Heart right ventricle (tissue), 16 donors: ENCODE measurements around the gene SV2C. TPM values are rescaled to one million over a fixed set of nuclear protein-coding genes. Genes with fewer than 3 reads are reported as not detected.

Source experiments
- ATAC-seq, 8 donors: fragments of 200-7000 bp; cut with Tn5 transposase; one replicate each; pipeline ENCODE4 v1.9.1; 2020; ENCODE audit warnings: mild to moderate bottlenecking in 8 of 8, moderate library complexity in 8 of 8, moderate number of reproducible peaks in 1 of 8
- DNase-seq, 2 donors: peaks; one replicate each; pipeline ENCODE4 v3.0.0-alpha.2; 2020
- H3K27ac ChIP-seq, 10 donors: fragments of 200-600 bp; sonication (generic) in 2 of 10; one replicate each; pipeline versions ENCODE4 v1.5.0 to v1.8.0; 2020 to 2022; ENCODE audit warnings: mild to moderate bottlenecking in 3 of 10
- H3K27me3 ChIP-seq, 7 donors: fragments of 200-600 bp; one replicate each; pipeline ENCODE4 v1.8.0; 2021 to 2022; ENCODE audit warnings: mild to moderate bottlenecking in 2 of 7
- H3K36me3 ChIP-seq, 9 donors: fragments of 200-600 bp; sonication (generic) in 1 of 9; one replicate each; pipeline versions ENCODE4 v1.5.0 to v1.8.0; 2020 to 2022; ENCODE audit warnings: mild to moderate bottlenecking in 2 of 9
- H3K4me1 ChIP-seq, 9 donors: fragments of 200-600 bp; sonication (generic) in 1 of 9; one replicate each; pipeline versions ENCODE4 v1.5.0 to v1.8.0; 2020 to 2022; ENCODE audit warnings: mild to moderate bottlenecking in 4 of 9
- H3K4me3 ChIP-seq, 10 donors: fragments of 200-600 bp; sonication (generic) in 2 of 10; one replicate each; pipeline versions ENCODE4 v1.5.0 to v1.8.0; 2020 to 2022; ENCODE audit warnings: mild to moderate bottlenecking in 7 of 10, moderate library complexity in 2 of 10
- H3K9me3 ChIP-seq, 11 donors: fragments of 200-600 bp in 10 of 11; sonication (generic) in 2 of 11; one replicate each; pipeline versions ENCODE4 v1.5.0 to v1.8.0; 2013 to 2022; ENCODE audit warnings: mild to moderate bottlenecking in 2 of 11, control low read depth in 1 of 11, moderate library complexity in 1 of 11
- CTCF ChIP-seq, 9 donors: fragments of 200-600 bp; sonication (generic) in 2 of 9; IDR thresholded peaks; one replicate each; pipeline versions ENCODE4 v1.5.0 to v1.8.0; 2021 to 2022; ENCODE audit warnings: antibody characterized with exemption in 9 of 9, mild to moderate bottlenecking in 5 of 9, moderate library complexity in 1 of 9
- WGBS, 2 donors: extraction: QIAGEN DNeasy Blood & Tissue Kit; methylation state at CpG; one replicate each; pipeline ENCODE4 v1.1.7; 2013; ENCODE audit warnings: inconsistent platforms in 1 of 2; 5-methylcytosine and 5-hydroxymethylcytosine counted together
- intact Hi-C, 10 donors: fragments of 100-400 bp; cut with DNase I; formaldehyde crosslinking; loops; one replicate each; pipeline versions ENCODE4 v1.11.1 to v1.14.2; 2022
- polyA plus RNA-seq, 2 donors: library from polyadenylated mRNA; stranded (reverse); fragments of 200-250 nt; gene quantifications; one replicate each; pipeline ENCODE4 v1.2.3, GENCODE V29; 2013
- total RNA-seq, 10 donors: library from RNA; stranded (reverse); fragmentation: NEBNext Ultra II Directional in 3 of 10; extraction: Animal tissue kit (Norgen Biotek cat#: 25700) in 3 of 10; gene quantifications; one replicate each; pipeline versions ENCODE4 v1.2.1 to v1.2.4, GENCODE V29; 2021 to 2023
- donor health status: Arrhythmogenic right ventricular cardiomyopathy.
- donor health status: ischemic (EF 13 %, LVEDD 7.1; RV severe dilation, severe dysfunction).
- donor health status: healthy with polysubstance abuse.
- donor health status: DM: no; HTN: yes; CAD: no.
- donor health status: DM: no; HTN: no; CAD: no.
- donor health status: ischemic (EF 25% LVEDD 6.9; RV normal size, moderate dysfunction).
- donor health status: ischemic (EF 25% LVEDD 5.7; RV mildly dilated, moderate dysfunction).
- donor health status: healthy.
- donor health status: DM: yes; HTN: yes; CAD: no.
- donor health status: Ischemic cardiomyopathy.
- donor health status: ischemic (EF 35%, LVEDD 5.7; RV mildly dilated, moderate dysfunction).
- donor health status: nonischemic (EF 11% LVEDD 7.7; RV severe dilation, severe dysfunction).
- donor health status: DM: yes; HTN: yes; CAD: no.
- donor health status: PGD.
- donor health status: ischemic (EF 29% LVEDD 5.4; RV normal size, mild dysfunction).
- donor health status: nonischemic (EF 23%, LVEDD 6.1; RV moderate dilation, normal function).

The SV2C gene
- total and polyA plus RNA-seq, 12 donors: 0.09 to 1.2 (median 0.24) TPM; not detected in 4

- DNase-seq: no peak
- peak in 6 of 8 donors; percentile 19 to 53 (median 40) for ATAC-seq
- TF ChIP-seq CTCF (IDR thresholded peaks at IDR 0.05): peak in 7 of 9 donors; percentile 31 to 49 (median 39)
- Histone ChIP-seq H3K27me3 (no peaks in the 10 kb centered on the region), H3K4me1 (peaks cover 0 to 20% (median 0%) of the 10 kb centered on the region in 9 donors), H3K36me3 (no peaks in the 10 kb centered on the region), H3K9me3 (no peaks in the 10 kb centered on the region), H3K27ac (no peak overlapping the region), H3K4me3 (no peak overlapping the region)
- 0% methylated on average over 1 of the region's 1 CpG for WGBS, 2 donors
- intact Hi-C loops: no loop called here
These were observed 254.8 kb downstream of the SV2C start for GRCh38 chr5:76337953-76338451.

- no peak overlapping the region for H3K4me3 ChIP-seq
- H3K27ac ChIP-seq: no peak overlapping the region
- H3K4me1 ChIP-seq: peaks cover 0 to 20% (median 0%) of the 10 kb centered on the region in 9 donors
- intact Hi-C loops: no loop called here
- no peak for TF ChIP-seq CTCF (IDR thresholded peaks at IDR 0.05)
- DNase-seq: no peak
- H3K9me3 ChIP-seq: no peaks in the 10 kb centered on the region
- no peaks in the 10 kb centered on the region for H3K27me3 ChIP-seq
- WGBS, 2 donors: 82% methylated on average over 3 of the region's 3 CpGs
- no peak for ATAC-seq
- H3K36me3 ChIP-seq: no peaks in the 10 kb centered on the region
These were observed 256.7 kb downstream of the SV2C start for GRCh38 chr5:76339919-76340318.

GRCh38 chr5:76341651-76342334, 258.6 kb downstream of the SV2C start:
- 65 to 71% methylated on average over 7 of the region's 7 CpGs for WGBS, 2 donors

GRCh38 chr5:76342474-76342873, 259.3 kb downstream of the SV2C start:
- H3K4me3 ChIP-seq: no peak overlapping the region
- no peaks in the 10 kb centered on the region for H3K36me3 ChIP-seq
- no peak for DNase-seq
- no peak for ATAC-seq
- intact Hi-C loops: no loop called here
- H3K4me1 ChIP-seq: peaks cover 0 to 19% (median 0%) of the 10 kb centered on the region in 9 donors
- no peaks in the 10 kb centered on the region for H3K9me3 ChIP-seq
- H3K27me3 ChIP-seq: no peaks in the 10 kb centered on the region
- H3K27ac ChIP-seq: no peak overlapping the region
- 68 to 76% methylated on average over 1 of the region's 1 CpG for WGBS, 2 donors
- TF ChIP-seq CTCF (IDR thresholded peaks at IDR 0.05): no peak

More at GRCh38 chr5:76341651-76342334, 258.6 kb downstream of the SV2C start:
- peak in 5 of 8 donors; percentile 49 to 75 (median 63) for ATAC-seq
- TF ChIP-seq CTCF (IDR thresholded peaks at IDR 0.05): no peak
- no peaks in the 10 kb centered on the region for H3K9me3 ChIP-seq
- intact Hi-C loops: no loop called here
- no peaks in the 10 kb centered on the region for H3K36me3 ChIP-seq
- peaks cover 0 to 20% (median 0%) of the 10 kb centered on the region in 9 donors for H3K4me1 ChIP-seq
- DNase-seq: peak in 1 of 2 donors; percentile 9
- no peaks in the 10 kb centered on the region for H3K27me3 ChIP-seq
- no peak overlapping the region for H3K4me3 ChIP-seq
- H3K27ac ChIP-seq: no peak overlapping the region
